ENCODE measurements around the gene MCUB.
"Not testable (repeated sequence)": the region's sequence is repeated elsewhere in the genome, so short reads cannot be mapped to it uniquely, and the experiment has no call there.

MCUB gene

DNA sequence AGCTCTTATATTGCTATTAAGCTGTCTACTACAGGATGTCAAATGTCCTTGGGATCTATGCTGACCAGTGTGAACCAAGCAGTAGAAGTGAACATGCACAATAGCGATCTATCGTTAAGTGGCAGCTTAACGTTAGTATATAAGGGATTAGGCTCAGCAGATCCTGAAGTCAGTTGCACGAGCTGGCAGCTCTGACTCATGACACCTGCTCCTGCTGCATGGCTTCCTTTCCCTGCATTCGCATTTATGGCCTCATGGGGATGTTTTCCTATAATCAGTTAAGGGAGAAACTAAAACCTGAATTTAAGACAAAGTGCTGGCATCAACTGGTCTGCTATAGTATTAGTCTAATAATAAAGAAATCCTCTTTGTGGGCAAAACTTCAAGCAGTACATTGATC is 12.7 kb upstream of the MCUB start:
- H3K36me3 ChIP-seq (ENCODE audit: control insufficient read depth, insufficient read depth, low read length): peaks cover 2% of the 10 kb centered on the region; the same call in 1 of the 2 replicates
- no peak for TF ChIP-seq CTCF (IDR thresholded peaks at IDR 0.05; ENCODE audit: insufficient read depth, low read length, poor library complexity, severe bottlenecking)
- H3K27me3 ChIP-seq (replicated peaks; ENCODE audit: control insufficient read depth, insufficient read depth, low read length): no peaks in the 10 kb centered on the region
- H3K4me3 ChIP-seq (replicated peaks; ENCODE audit: low read depth, low read length): no peak overlapping the region
- no peak for DNase-seq (ENCODE audit: extremely low read depth, insufficient read length)

GRCh38 chr4:109548655-109549054 is 11.4 kb upstream of the MCUB start:
- H3K4me3 ChIP-seq (replicated peaks; ENCODE audit: low read depth, low read length): no peak overlapping the region
- H3K36me3 ChIP-seq (ENCODE audit: control insufficient read depth, insufficient read depth, low read length): no peaks in the 10 kb centered on the region
- no peaks in the 10 kb centered on the region for H3K27me3 ChIP-seq (replicated peaks; ENCODE audit: control insufficient read depth, insufficient read depth, low read length)
- no peak for TF ChIP-seq CTCF (IDR thresholded peaks at IDR 0.05; ENCODE audit: insufficient read depth, low read length, poor library complexity, severe bottlenecking)
- DNase-seq (ENCODE audit: extremely low read depth, insufficient read length): no peak

GRCh38 chr4:109552237-109552636 is 7.8 kb upstream of the MCUB start:
- TF ChIP-seq CTCF (IDR thresholded peaks at IDR 0.05; ENCODE audit: insufficient read depth, low read length, poor library complexity, severe bottlenecking): no peak
- Histone ChIP-seq H3K36me3 (ENCODE audit: control insufficient read depth, insufficient read depth, low read length) (no peaks in the 10 kb centered on the region), H3K27me3 (replicated peaks; ENCODE audit: control insufficient read depth, insufficient read depth, low read length) (no peaks in the 10 kb centered on the region), H3K4me3 (replicated peaks; ENCODE audit: low read depth, low read length) (no peak overlapping the region)
- DNase-seq (ENCODE audit: extremely low read depth, insufficient read length): no peak

- Histone ChIP-seq H3K27me3 (replicated peaks; ENCODE audit: control insufficient read depth, insufficient read depth, low read length) (no peaks in the 10 kb centered on the region), H3K36me3 (ENCODE audit: control insufficient read depth, insufficient read depth, low read length) (no peaks in the 10 kb centered on the region), H3K4me3 (replicated peaks; ENCODE audit: low read depth, low read length) (no peak overlapping the region)
- no peak for TF ChIP-seq CTCF (IDR thresholded peaks at IDR 0.05; ENCODE audit: insufficient read depth, low read length, poor library complexity, severe bottlenecking)
- no peak for DNase-seq (ENCODE audit: extremely low read depth, insufficient read length)
Measured at GRCh38 chr4:109553130-109553529, 6.9 kb upstream of the MCUB start.

- no peak overlapping the region for H3K4me3 ChIP-seq (replicated peaks; ENCODE audit: low read depth, low read length)
- H3K27me3 ChIP-seq (replicated peaks; ENCODE audit: control insufficient read depth, insufficient read depth, low read length): no peaks in the 10 kb centered on the region
- H3K36me3 ChIP-seq (ENCODE audit: control insufficient read depth, insufficient read depth, low read length): no peaks in the 10 kb centered on the region
- no peak for DNase-seq (ENCODE audit: extremely low read depth, insufficient read length)
- no peak for TF ChIP-seq CTCF (IDR thresholded peaks at IDR 0.05; ENCODE audit: insufficient read depth, low read length, poor library complexity, severe bottlenecking)
Measured at GRCh38 chr4:109554971-109555370, 5.1 kb upstream of the MCUB start.

DNA sequence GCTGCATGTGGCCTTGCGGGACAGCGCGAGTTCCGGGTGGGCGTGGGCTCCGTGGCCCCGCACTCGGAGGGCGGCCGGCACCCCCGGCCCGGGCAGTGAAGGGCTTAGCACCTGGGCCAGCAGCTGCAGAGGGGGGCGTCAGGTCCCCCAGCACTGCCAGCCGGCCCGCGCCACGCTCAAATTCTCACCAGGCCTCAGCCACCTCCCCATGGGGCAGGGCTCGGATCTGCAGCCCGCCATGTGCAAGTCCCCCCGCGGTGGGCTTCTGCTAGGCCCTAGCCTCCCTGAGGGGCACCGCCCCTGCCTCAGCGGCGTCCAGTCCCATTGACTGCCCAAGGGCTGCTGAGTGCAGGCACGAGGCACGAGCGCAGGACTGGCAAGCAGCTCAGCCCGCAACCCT is 2.6 kb upstream of the MCUB start:
- H3K36me3 ChIP-seq (ENCODE audit: control insufficient read depth, insufficient read depth, low read length): no peaks in the 10 kb centered on the region
- H3K27me3 ChIP-seq (replicated peaks; ENCODE audit: control insufficient read depth, insufficient read depth, low read length): no peaks in the 10 kb centered on the region
- DNase-seq (ENCODE audit: extremely low read depth, insufficient read length): no peak
- TF ChIP-seq CTCF (IDR thresholded peaks at IDR 0.05; ENCODE audit: insufficient read depth, low read length, poor library complexity, severe bottlenecking): no peak
- no peak overlapping the region for H3K4me3 ChIP-seq (replicated peaks; ENCODE audit: low read depth, low read length)

- not testable (repeated sequence) for H3K4me3 ChIP-seq (replicated peaks; ENCODE audit: low read depth, low read length); H3K36me3 ChIP-seq (ENCODE audit: control insufficient read depth, insufficient read depth, low read length); H3K27me3 ChIP-seq (replicated peaks; ENCODE audit: control insufficient read depth, insufficient read depth, low read length); DNase-seq (ENCODE audit: extremely low read depth, insufficient read length)
Measured at GRCh38 chr4:109558095-109558494, 2.0 kb upstream of the MCUB start.
